Endothelial cell of umbilical vein (primary cell): ENCODE results near the gene GSX2. TPM values are rescaled to one million over a fixed set of nuclear protein-coding genes. Genes with fewer than 3 reads are reported as not detected.

Experiments
- BruUV-seq: library from RNA; stranded (reverse); fragments of 400-500 nt; replicated peaks from 2 replicates; lab custom pipeline; 2021; lab: Mats Ljungman, UMichigan
- CTCF ChIA-PET: fragments of 300-600, 350-600 bp; sonication (Branson Sonifier 250); formaldehyde crosslinking; loops from one replicate; lab custom pipeline; 2021; ENCODE audit warnings: antibody characterized with exemption, inconsistent platforms; lab: Charles Lee
- POLR2A ChIA-PET: fragments of 300-600, 350-600 bp; sonication (Branson Sonifier 250); formaldehyde crosslinking; loops from one replicate; lab custom pipeline; 2021; ENCODE audit warnings: antibody characterized with exemption, inconsistent platforms; lab: Charles Lee
- DNase-seq: peaks from one replicate; pipeline ENCODE4 v3.0.0-alpha.2; 2011; ENCODE audit warnings: low read depth, low spot score
- FAIRE-seq: peaks from 2 replicates; lab custom pipeline; 2011; peaks lifted over from hg19 to GRCh38; lab: Jason Lieb, UNC
- H2AFZ ChIP-seq: 2 replicates; pipeline ENCODE4 v1.6.0; 2012; ENCODE audit warnings: low read depth, low read length, control low read depth, inconsistent platforms
- H3K27ac ChIP-seq: 2 replicates; pipeline ENCODE4 v1.5.1; 2011; ENCODE audit warnings: low read depth, mild to moderate bottlenecking, control low read depth, low read length, moderate library complexity; ENCODE audit not compliant: insufficient read depth
- H3K27me3 ChIP-seq, 2 experiments: 2 replicates each; pipeline versions ENCODE4 v1.6.0 to v1.6.1; 2011; ENCODE audit warnings: low read length in 2 of 2, mixed read lengths in 1 of 2; ENCODE audit not compliant: control insufficient read depth in 2 of 2, insufficient read depth in 2 of 2
- H3K36me3 ChIP-seq, 2 experiments: 2 replicates in 1 of 2; 3 replicates in 1 of 2; pipeline ENCODE4 v1.5.1; 2011; ENCODE audit warnings: low read length in 2 of 2, mild to moderate bottlenecking in 1 of 2, moderate library complexity in 1 of 2; ENCODE audit not compliant: control insufficient read depth in 2 of 2, insufficient read depth in 2 of 2; ENCODE audit errors: extremely low read depth in 1 of 2
- H3K4me1 ChIP-seq: 3 replicates; pipeline ENCODE4 v1.5.1; 2011; ENCODE audit warnings: mild to moderate bottlenecking, low read length; ENCODE audit not compliant: control insufficient read depth, insufficient read depth; ENCODE audit errors: extremely low read depth
- H3K4me2 ChIP-seq: 2 replicates; pipeline ENCODE4 v1.6.1; 2011; ENCODE audit warnings: low read length, control low read depth, mixed read lengths; ENCODE audit not compliant: insufficient read depth
- H3K4me3 ChIP-seq, 3 experiments: fragments of 200-600 bp in 1 of 3; sonication (generic), shearing (Covaris generic) in 1 of 3; replicated peaks in 1 of 3; 2 replicates each; pipeline ENCODE4 v1.5.1; 2011 to 2016; ENCODE audit warnings: control low read depth in 3 of 3, low read length in 3 of 3, mild to moderate bottlenecking in 2 of 3, inconsistent platforms in 1 of 3, low read depth in 1 of 3, moderate library complexity in 1 of 3; ENCODE audit not compliant: insufficient read depth in 1 of 3
- H3K79me2 ChIP-seq: 2 replicates; pipeline ENCODE4 v1.6.0; 2012; ENCODE audit warnings: low read length, inconsistent platforms; ENCODE audit not compliant: control insufficient read depth, insufficient read depth
- H3K9ac ChIP-seq: replicated peaks from 2 replicates; pipeline ENCODE3; 2011; ENCODE audit warnings: low read length, control low read depth; ENCODE audit not compliant: insufficient read depth; ENCODE audit errors: extremely low read depth
- H3K9me1 ChIP-seq: replicated peaks from 3 replicates; pipeline ENCODE4 v1.6.0; 2011; ENCODE audit warnings: mild to moderate bottlenecking, low read length; ENCODE audit not compliant: control insufficient read depth, insufficient read depth; ENCODE audit errors: extremely low read depth
- H3K9me3 ChIP-seq: replicated peaks from 2 replicates; pipeline ENCODE4 v1.5.1; 2012; ENCODE audit warnings: low read length, inconsistent platforms; ENCODE audit not compliant: control insufficient read depth, insufficient read depth
- H4K20me1 ChIP-seq: replicated peaks from 2 replicates; pipeline ENCODE3; 2011; ENCODE audit warnings: mild to moderate bottlenecking, low read length; ENCODE audit not compliant: control insufficient read depth, insufficient read depth; ENCODE audit errors: extremely low read depth
- EZH2 ChIP-seq: IDR thresholded peaks from 2 replicates; pipeline ENCODE4 v1.6.1; 2012; ENCODE audit warnings: borderline replicate concordance, low read depth, mild to moderate bottlenecking, moderate library complexity, low read length, inconsistent platforms; ENCODE audit not compliant: severe bottlenecking
- FOS ChIP-seq: IDR thresholded peaks from 2 replicates; pipeline ENCODE4 v1.6.1; 2011; ENCODE audit warnings: mild to moderate bottlenecking, low read length, moderate library complexity, borderline replicate concordance; ENCODE audit not compliant: insufficient read depth
- JUN ChIP-seq: IDR thresholded peaks from 2 replicates; pipeline ENCODE4 v1.6.1; 2011; ENCODE audit warnings: borderline replicate concordance, low read depth; ENCODE audit not compliant: insufficient read length, insufficient read depth
- MAX ChIP-seq: IDR thresholded peaks from 2 replicates; pipeline ENCODE4 v1.6.1; 2011; ENCODE audit not compliant: insufficient read depth, insufficient read length
- POLR2A ChIP-seq: IDR thresholded peaks from 2 replicates; pipeline ENCODE4 v1.6.1; 2012; ENCODE audit warnings: low read depth, mild to moderate bottlenecking, control low read depth, low read length
- POLR2AphosphoS5 ChIP-seq: IDR thresholded peaks from 2 replicates; pipeline ENCODE4 v1.6.1; 2012; ENCODE audit warnings: low read depth, mild to moderate bottlenecking, control low read depth, low read length, moderate library complexity; ENCODE audit not compliant: insufficient read depth
- dilution Hi-C: fragments of 300-500 bp; cut with MboI; formaldehyde crosslinking; loops from one replicate; pipeline ENCODE4 v1.15.0; 2019; ENCODE audit warnings: low sequenced_read_pairs; ENCODE audit not compliant: extremely low pct_ligation_motif_present
- intact Hi-C: fragments of 100-400 bp; cut with micrococcal nuclease; formaldehyde crosslinking; loops from one replicate; pipeline ENCODE4 v1.10.0; 2022
- polyA plus RNA-seq, 4 experiments: library from polyadenylated mRNA; depleted of rRNA in 3 of 4; stranded (reverse) in 3 of 4; unstranded in 1 of 4; fragments of >200 nt; gene quantifications; 2 replicates each; pipeline versions ENCODE4 v1.2.1 to v1.2.3, GENCODE V29; 2011 to 2012; ENCODE audit warnings: missing spikeins in 1 of 4
- total RNA-seq: library from RNA; stranded (reverse); gene quantifications from 2 replicates; pipeline ENCODE4 v1.2.3, GENCODE V29; 2021
- TF ChIP-seq, protein P1 (sequence below), 2 donors: IDR thresholded peaks; 1 replicate in 1 of 2; 2 replicates in 1 of 2; pipeline ENCODE4 v1.5.1; 2011; ENCODE audit warnings: low read length in 2 of 2, mild to moderate bottlenecking in 2 of 2, moderate library complexity in 2 of 2, control low read depth in 1 of 2, inconsistent platforms in 1 of 2, low read depth in 1 of 2; ENCODE audit not compliant: insufficient read depth in 1 of 2; ENCODE audit errors: extremely low read depth in 1 of 2

GSX2 gene
- total and polyA plus RNA-seq, 2 donors (not counting 3 experiments of a cell fraction or from before 2014, with no cell fraction given) = not detected

DNA sequence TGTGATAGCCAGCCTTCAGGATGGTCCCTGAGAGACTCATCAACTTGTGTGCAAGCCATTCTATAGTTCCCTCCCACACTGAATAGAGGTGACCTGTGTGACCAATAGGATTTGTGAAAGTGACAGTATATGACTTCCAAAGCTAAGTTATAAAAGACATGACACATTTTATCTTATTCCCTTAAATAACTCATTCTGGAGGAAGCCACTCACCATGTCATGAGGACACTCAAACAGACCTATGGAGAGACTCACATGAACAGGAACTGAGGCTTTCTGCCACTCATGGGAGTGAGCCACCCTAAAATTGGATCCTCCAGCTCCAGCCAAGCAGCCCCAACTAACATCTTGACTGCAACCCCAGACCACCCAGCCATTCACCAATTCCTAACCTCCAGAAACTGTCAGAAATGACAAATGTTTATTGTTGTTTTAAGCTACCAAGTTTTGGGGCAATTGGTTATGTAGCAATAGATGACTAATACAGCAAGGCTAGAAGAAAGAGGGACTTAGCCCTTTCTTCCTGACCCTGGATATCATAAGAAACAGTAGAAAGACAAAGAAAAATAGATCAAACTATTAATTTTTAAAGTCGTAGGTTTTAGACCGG is 26.6 kb upstream of the GSX2 start:
- DNase-seq (no peak), FAIRE-seq (peak; percentile 37)
- TF ChIP-seq MAX (no peak), POLR2AphosphoS5 (no peak), FOS (peak; percentile 20)
- no peaks in the 10 kb centered on the region for H3K79me2 ChIP-seq
- H4K20me1 ChIP-seq = no peaks in the 10 kb centered on the region
- no peaks in the 10 kb centered on the region for H3K9me3 ChIP-seq
- no peaks in the 10 kb centered on the region for H3K9me1 ChIP-seq
- H2AFZ ChIP-seq = no peak overlapping the region
- no peaks in the 10 kb centered on the region for H3K27me3 ChIP-seq
- H3K4me1 ChIP-seq = peaks cover 33% of the 10 kb centered on the region
- H3K4me3 ChIP-seq = no peak overlapping the region
- dilution Hi-C loops = no loop called here
- ChIA-PET POLR2A (no interaction called here), CTCF (interaction anchor here (1.1 kb wide), 1 partner anchor 145 kb away, joined by 3 read pairs; no protein-coding TSS in a partner anchor)
- H3K27ac ChIP-seq = no peak overlapping the region
- no TSS peak for BruUV-seq
- no peaks in the 10 kb centered on the region for H3K36me3 ChIP-seq
- H3K4me2 ChIP-seq = no peak overlapping the region
- intact Hi-C loops = no loop called here
- no peak overlapping the region for H3K9ac ChIP-seq

DNA sequence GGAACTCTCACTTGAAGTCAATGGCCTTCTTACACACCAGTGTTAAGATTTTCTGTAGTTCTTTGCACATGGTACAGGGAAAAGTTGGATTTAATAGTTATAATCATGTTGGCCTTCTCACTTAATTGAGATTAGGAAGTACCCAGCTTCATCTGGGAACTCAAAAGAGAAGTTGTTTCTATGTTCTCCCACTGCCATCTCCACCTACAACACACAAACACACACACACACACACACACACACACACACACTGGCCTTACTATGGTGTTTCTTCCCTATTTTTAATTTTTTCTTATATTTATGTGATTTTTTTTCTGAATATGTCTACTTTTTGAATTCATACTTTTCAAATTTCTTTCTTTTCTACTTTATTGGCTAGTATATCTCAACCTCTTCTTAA is 25.6 kb upstream of the GSX2 start:
- DNase-seq = no peak
- POLR2A ChIA-PET = no interaction called here

More for the DNA sequence above, 25.6 kb upstream of the GSX2 start:
- Histone ChIP-seq H2AFZ (no peak overlapping the region), H3K9me1 (no peaks in the 10 kb centered on the region), H3K4me2 (no peak overlapping the region), H4K20me1 (no peaks in the 10 kb centered on the region), H3K4me3 (no peak overlapping the region), H3K27me3 (no peaks in the 10 kb centered on the region), H3K9me3 (no peaks in the 10 kb centered on the region), H3K79me2 (no peaks in the 10 kb centered on the region), H3K4me1 (peaks cover 32% of the 10 kb centered on the region), H3K36me3 (no peaks in the 10 kb centered on the region), H3K9ac (no peak overlapping the region), H3K27ac (no peak overlapping the region)
- dilution Hi-C loops (no loop called here), intact Hi-C loops (no loop called here)
- TF ChIP-seq FOS = no peak
- TF ChIP-seq MAX = no peak
- no peak for TF ChIP-seq JUN
- no peak for TF ChIP-seq EZH2
- no peak for TF ChIP-seq POLR2A
- TF ChIP-seq, protein P1, sequence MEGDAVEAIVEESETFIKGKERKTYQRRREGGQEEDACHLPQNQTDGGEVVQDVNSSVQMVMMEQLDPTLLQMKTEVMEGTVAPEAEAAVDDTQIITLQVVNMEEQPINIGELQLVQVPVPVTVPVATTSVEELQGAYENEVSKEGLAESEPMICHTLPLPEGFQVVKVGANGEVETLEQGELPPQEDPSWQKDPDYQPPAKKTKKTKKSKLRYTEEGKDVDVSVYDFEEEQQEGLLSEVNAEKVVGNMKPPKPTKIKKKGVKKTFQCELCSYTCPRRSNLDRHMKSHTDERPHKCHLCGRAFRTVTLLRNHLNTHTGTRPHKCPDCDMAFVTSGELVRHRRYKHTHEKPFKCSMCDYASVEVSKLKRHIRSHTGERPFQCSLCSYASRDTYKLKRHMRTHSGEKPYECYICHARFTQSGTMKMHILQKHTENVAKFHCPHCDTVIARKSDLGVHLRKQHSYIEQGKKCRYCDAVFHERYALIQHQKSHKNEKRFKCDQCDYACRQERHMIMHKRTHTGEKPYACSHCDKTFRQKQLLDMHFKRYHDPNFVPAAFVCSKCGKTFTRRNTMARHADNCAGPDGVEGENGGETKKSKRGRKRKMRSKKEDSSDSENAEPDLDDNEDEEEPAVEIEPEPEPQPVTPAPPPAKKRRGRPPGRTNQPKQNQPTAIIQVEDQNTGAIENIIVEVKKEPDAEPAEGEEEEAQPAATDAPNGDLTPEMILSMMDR (IDR thresholded peaks at IDR 0.05; ENCODE audit: extremely low read depth in 1 of 2, insufficient read depth in 1 of 2, low read depth in 1 of 2, low read length in 2 of 2) = no peak
- TF ChIP-seq POLR2AphosphoS5 = no peak
- no TSS peak for BruUV-seq
- CTCF ChIA-PET = interaction anchor here (0.6 kb wide), 1 partner anchor 1320 kb away, joined by 3 read pairs; no protein-coding TSS in a partner anchor
- FAIRE-seq = no peak
